Right lobe of liver (tissue), 6 donors: ENCODE data around the gene SYT1. TPM values are rescaled to one million over a fixed set of nuclear protein-coding genes. Genes with fewer than 3 reads are reported as not detected.

Experiments used
- ATAC-seq, 4 donors: fragments of 200-7000 bp; cut with Tn5 transposase; one replicate each; pipeline ENCODE4 v1.9.1; 2020; ENCODE audit warnings: mild to moderate bottlenecking in 4 of 4, moderate library complexity in 4 of 4
- DNase-seq, 3 donors: peaks; one replicate each; pipeline ENCODE4 v3.0.0-alpha.2; 2020
- H3K27ac ChIP-seq, 3 donors: fragments of 200-600 bp; one replicate each; pipeline ENCODE4 v1.8.0; 2022
- H3K27me3 ChIP-seq, 2 donors: fragments of 200-600 bp; one replicate each; pipeline ENCODE4 v1.8.0; 2022
- H3K36me3 ChIP-seq, 4 donors: fragments of 200-600 bp; sonication (generic) in 1 of 4; one replicate each; pipeline versions ENCODE4 v1.5.1 to v1.8.0; 2017 to 2022; ENCODE audit warnings: control low read depth in 1 of 4
- H3K4me1 ChIP-seq, 4 donors: fragments of 200-600 bp; sonication (generic) in 1 of 4; one replicate each; pipeline versions ENCODE4 v1.5.1 to v1.8.0; 2017 to 2022; ENCODE audit warnings: control low read depth in 1 of 4
- H3K4me3 ChIP-seq, 3 donors: fragments of 200-600 bp; one replicate each; pipeline ENCODE4 v1.8.0; 2022
- H3K9me3 ChIP-seq, 4 donors: fragments of 200-600 bp; sonication (generic) in 1 of 4; one replicate each; pipeline versions ENCODE4 v1.5.1 to v1.8.0; 2017 to 2022; ENCODE audit warnings: control low read depth in 1 of 4
- POLR2A ChIP-seq: fragments of 450-650 bp; IDR thresholded peaks from one replicate; pipeline ENCODE4 v1.6.1; 2017; ENCODE audit warnings: antibody characterized with exemption, mild to moderate bottlenecking
- WGBS: methylation state at CpG from one replicate; pipeline ENCODE4 v1.1.6; 2018; ENCODE audit warnings: low coverage, low lambda C conversion rate; ENCODE audit not compliant: insufficient coverage; ENCODE audit errors: missing lambda C conversion rate; 5-methylcytosine and 5-hydroxymethylcytosine counted together
- intact Hi-C, 2 donors: fragments of 100-400 bp; cut with DNase I; formaldehyde crosslinking; loops; one replicate each; pipeline versions ENCODE4 v1.11.2 to v1.14.1; 2022
- total RNA-seq, 6 experiments: library from RNA; depleted of rRNA in 2 of 6; stranded (reverse); fragments of >200 nt in 2 of 6; fragmentation: NEBNext Ultra II Directional in 3 of 6; extraction: Animal tissue kit (Norgen Biotek cat#: 25700) in 3 of 6; gene quantifications; one replicate each; pipeline versions ENCODE4 v1.1.0 to v1.2.4, GENCODE V29; 2016 to 2023
- TF ChIP-seq, protein P1 (sequence below), 4 donors: fragments of 200-600 bp in 3 of 4; fragments of 450-650 bp in 1 of 4; IDR thresholded peaks; one replicate each; pipeline versions ENCODE4 v1.5.1 to v1.8.0; 2016 to 2022; ENCODE audit warnings: antibody characterized with exemption in 4 of 4, mild to moderate bottlenecking in 2 of 4
- donor health status: DM: no; HTN: yes; CAD: no.
- donor health status: DM: no; HTN: no; CAD: no.
- donor health status: DM: no; HTN: no; CAD: no.
- donor health status: DM: no; HTN: yes; CAD: no.
- donor health status: DM: no; HTN: yes; CAD: no.

The SYT1 gene
- total RNA-seq, 6 experiments from 2014 or later, result 0.35 to 1.9 (median 0.81) TPM

DNA sequence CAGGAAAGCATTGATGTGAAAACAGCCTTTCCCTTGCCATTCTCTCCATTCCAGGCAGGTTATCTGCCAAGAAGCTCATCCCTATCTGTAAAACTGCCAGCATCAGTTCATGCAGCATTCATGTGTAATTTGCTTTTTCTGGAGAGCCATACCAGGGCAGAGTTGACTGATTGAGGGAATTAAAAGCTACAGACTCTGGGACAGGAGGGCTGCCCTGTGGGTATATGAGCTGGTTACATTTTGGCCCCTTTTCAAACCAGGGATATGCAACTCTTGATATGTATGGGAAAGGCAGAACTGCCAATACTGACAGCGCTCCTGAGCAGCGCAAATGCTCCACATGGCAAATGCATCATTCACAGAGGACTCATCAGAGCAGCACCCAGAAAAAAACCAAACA is 53.7 kb downstream of the SYT1 start:
- DNase-seq (no peak), ATAC-seq (no peak)
- TF ChIP-seq POLR2A, result no peak
- no peaks in the 10 kb centered on the region for H3K9me3 ChIP-seq
- intact Hi-C loops, result no loop called here
- no peak overlapping the region for H3K4me3 ChIP-seq
- WGBS, result 69% methylated on average over 2 of the region's 2 CpGs
- no peaks in the 10 kb centered on the region for H3K4me1 ChIP-seq
- no peaks in the 10 kb centered on the region for H3K36me3 ChIP-seq
- H3K27ac ChIP-seq, result no peak overlapping the region
- no peaks in the 10 kb centered on the region for H3K27me3 ChIP-seq

DNA sequence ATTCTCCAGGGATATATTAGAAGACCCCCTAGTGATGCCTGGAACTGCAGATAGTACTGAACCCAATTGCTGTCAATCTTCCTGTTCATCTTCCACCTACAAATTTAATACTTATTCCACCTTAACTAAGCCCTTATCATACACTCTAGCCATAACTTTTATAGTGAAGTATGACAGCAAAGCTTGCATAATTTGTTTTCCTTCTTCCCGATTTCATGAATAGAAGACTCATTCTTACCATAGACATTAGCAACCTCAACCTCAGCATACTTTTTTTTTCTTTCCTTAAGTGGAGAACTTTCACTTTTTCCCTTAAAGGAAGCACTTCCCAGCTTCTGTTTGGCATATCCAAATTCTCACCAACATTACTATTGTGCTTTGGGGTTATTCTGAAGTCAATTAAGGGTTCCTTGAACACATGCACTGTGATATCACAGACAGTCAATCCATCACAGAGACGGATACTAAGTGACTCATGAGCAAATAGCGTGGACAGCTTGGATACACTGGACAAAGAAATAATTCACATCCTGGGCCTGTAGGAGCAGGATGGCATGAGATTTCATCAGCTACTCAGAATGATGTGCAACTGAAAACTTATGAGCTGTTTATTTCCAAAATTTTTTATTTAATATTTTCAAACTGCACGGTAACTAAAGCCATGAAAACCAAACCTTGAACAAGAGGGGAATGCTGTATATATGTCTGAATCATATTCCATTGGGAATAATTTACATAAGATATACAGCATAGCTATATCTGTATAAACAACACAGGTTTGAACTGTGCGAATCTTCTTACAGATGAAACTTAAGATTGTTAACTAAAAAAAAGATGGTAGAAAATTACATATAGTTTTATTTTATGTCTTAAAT is 63.9 kb downstream of the SYT1 start:
- no peaks in the 10 kb centered on the region for H3K4me1 ChIP-seq
- no peak overlapping the region for H3K27ac ChIP-seq
- no peaks in the 10 kb centered on the region for H3K36me3 ChIP-seq
- H3K4me3 ChIP-seq, result no peak overlapping the region
- intact Hi-C loops, result no loop called here
- WGBS, result 57% methylated on average over 5 of the region's 5 CpGs
- no peaks in the 10 kb centered on the region for H3K27me3 ChIP-seq
- TF ChIP-seq POLR2A, result no peak
- TF ChIP-seq, protein P1, sequence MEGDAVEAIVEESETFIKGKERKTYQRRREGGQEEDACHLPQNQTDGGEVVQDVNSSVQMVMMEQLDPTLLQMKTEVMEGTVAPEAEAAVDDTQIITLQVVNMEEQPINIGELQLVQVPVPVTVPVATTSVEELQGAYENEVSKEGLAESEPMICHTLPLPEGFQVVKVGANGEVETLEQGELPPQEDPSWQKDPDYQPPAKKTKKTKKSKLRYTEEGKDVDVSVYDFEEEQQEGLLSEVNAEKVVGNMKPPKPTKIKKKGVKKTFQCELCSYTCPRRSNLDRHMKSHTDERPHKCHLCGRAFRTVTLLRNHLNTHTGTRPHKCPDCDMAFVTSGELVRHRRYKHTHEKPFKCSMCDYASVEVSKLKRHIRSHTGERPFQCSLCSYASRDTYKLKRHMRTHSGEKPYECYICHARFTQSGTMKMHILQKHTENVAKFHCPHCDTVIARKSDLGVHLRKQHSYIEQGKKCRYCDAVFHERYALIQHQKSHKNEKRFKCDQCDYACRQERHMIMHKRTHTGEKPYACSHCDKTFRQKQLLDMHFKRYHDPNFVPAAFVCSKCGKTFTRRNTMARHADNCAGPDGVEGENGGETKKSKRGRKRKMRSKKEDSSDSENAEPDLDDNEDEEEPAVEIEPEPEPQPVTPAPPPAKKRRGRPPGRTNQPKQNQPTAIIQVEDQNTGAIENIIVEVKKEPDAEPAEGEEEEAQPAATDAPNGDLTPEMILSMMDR (IDR thresholded peaks at IDR 0.05), result no peak
- DNase-seq (no peak), ATAC-seq (no peak)
- H3K9me3 ChIP-seq, result no peaks in the 10 kb centered on the region

DNA sequence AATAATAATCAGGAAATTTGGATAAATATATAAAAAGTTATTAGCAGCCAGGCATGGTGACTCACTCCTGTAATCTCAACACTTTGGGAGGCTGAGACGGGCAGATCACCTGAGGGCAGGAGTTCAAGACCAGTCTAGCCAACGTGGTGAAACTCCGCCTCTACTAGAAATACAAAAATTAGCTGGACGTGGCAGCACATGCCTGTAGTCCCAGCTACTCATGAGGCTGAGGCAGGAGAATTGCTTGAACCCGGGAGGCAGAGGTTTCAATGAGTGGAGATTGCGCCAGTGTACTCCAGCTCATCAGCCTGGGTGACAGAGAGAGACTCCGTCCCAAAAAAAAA is 64.5 kb downstream of the SYT1 start:
- WGBS, result 78% methylated on average over 6 of the region's 7 CpGs
- Histone ChIP-seq H3K9me3 (no peaks in the 10 kb centered on the region), H3K4me1 (no peaks in the 10 kb centered on the region), H3K4me3 (no peak overlapping the region), H3K36me3 (no peaks in the 10 kb centered on the region), H3K27me3 (no peaks in the 10 kb centered on the region), H3K27ac (no peak overlapping the region)
- DNase-seq (no peak), ATAC-seq (no peak)
- TF ChIP-seq POLR2A, result no peak
- TF ChIP-seq, protein P1 (IDR thresholded peaks at IDR 0.05), result no peak
- intact Hi-C loops, result no loop called here

DNA sequence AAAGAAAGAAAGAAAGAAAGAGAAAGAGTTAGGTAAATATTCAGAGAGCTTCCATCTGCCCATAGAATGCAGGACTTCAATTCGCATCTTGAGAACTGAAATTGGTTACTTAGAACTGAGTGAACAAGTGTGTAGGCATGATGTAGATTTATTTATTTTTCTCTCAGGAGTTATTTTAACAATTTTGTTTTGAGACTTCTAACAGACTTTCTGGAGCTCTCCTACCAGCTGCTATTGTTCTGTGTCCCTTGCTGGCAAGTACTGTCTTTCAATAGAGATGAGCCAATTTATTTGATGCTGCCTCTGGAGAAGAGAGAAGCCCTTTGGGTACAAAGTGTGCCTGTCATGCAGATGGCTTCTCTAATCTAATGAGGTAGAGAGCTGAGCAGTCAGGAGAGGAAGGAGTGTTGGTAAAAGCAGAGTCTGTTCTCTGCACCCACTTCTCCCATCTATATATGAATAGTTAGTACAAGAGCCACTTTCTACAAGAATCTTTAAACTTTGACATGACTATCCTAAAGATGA is 67.0 kb downstream of the SYT1 start:
- Histone ChIP-seq H3K36me3 (no peaks in the 10 kb centered on the region), H3K4me3 (no peak overlapping the region), H3K27me3 (no peaks in the 10 kb centered on the region), H3K9me3 (no peaks in the 10 kb centered on the region), H3K27ac (no peak overlapping the region), H3K4me1 (no peaks in the 10 kb centered on the region)
- ATAC-seq, result no peak
- DNase-seq, result no peak
- WGBS, result 89% methylated on average over 1 of the region's 1 CpG
- intact Hi-C loops, result no loop called here
- TF ChIP-seq, protein P1 (IDR thresholded peaks at IDR 0.05), result no peak
- no peak for TF ChIP-seq POLR2A

DNA sequence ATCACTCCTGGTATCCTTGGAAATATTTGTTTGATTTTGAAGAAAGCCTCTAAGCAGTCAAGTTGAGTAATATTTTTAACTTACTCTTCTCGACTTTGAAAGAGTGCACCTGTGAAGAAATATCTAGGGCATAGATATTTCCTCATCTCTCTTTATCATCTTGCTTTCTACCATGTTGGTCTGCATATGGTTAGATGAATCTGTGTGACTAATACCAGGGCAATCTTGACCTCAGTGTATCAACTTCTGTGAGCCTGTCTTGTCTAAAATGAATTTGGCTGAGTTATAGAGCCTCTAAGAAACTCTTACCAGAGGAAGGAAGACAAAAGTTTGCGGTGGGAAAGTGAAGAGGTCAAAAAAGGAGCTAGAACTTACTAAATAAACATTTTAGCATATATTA is 68.4 kb downstream of the SYT1 start:
- ATAC-seq, result no peak

More for the DNA sequence above, 68.4 kb downstream of the SYT1 start:
- no peaks in the 10 kb centered on the region for H3K36me3 ChIP-seq
- intact Hi-C loops, result no loop called here
- no peaks in the 10 kb centered on the region for H3K4me1 ChIP-seq
- H3K27me3 ChIP-seq, result no peaks in the 10 kb centered on the region
- TF ChIP-seq POLR2A, result no peak
- TF ChIP-seq, protein P1 (IDR thresholded peaks at IDR 0.05), result no peak
- no peak overlapping the region for H3K27ac ChIP-seq
- no peak overlapping the region for H3K4me3 ChIP-seq
- no peaks in the 10 kb centered on the region for H3K9me3 ChIP-seq
- 38% methylated on average over 2 of the region's 2 CpGs for WGBS
- DNase-seq, result no peak
